Measurements from ENCODE around the gene ZNF557.
"Not testable (repeated sequence)": the region's sequence is repeated elsewhere in the genome, so short reads cannot be mapped to it uniquely, and the experiment has no call there.

Gene ZNF557

DNA sequence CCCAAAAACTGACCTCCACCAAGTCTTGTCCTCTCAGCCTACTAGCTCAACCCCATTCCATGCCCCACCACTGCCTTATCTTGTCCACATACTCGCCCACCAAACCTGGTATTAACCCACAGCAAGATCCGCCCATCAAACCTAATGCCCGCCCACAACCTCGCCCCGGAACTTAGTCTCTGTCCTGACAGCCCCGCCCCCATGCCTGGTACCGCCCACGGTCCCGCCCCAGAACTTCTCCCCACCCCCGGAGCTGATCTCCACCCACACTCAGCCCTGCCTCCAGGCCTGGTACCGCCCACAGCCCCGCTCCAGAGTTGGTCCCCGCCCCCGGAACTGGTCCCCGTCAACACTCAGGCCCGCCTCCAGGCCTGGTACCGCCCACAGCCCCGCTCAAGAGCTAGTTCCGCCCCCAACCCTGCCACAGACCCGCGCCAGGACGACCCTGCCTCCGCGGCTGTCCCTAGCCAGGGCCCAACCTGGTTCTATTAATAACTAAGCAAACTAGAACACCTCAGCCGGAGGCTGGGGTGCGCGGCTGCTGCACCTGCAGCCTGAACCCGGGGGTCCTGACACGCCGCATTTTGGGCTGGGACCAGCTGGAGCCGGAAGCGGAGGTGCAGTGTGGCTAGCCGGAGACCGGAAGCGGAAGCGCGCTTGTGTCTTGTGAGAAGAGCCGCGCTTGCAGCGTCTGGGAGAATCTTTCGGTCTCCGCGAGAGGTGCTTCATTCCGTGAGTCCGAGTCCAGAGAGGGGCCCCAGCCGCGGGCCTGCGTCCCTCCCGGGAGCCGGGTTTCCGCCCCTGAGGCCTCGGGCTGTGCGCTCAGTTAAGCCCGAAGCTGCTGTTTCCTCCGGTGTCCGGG lies at the start of gene ZNF557:
Gene ZNF557, plus strand, starts transcription at position 662 of the 862 bp plus-strand sequence. CDS start 5,372 bp downstream, outside the sequence.
- DNase-seq (ENCODE audit: low spot score), result peak; percentile 98

DNA sequence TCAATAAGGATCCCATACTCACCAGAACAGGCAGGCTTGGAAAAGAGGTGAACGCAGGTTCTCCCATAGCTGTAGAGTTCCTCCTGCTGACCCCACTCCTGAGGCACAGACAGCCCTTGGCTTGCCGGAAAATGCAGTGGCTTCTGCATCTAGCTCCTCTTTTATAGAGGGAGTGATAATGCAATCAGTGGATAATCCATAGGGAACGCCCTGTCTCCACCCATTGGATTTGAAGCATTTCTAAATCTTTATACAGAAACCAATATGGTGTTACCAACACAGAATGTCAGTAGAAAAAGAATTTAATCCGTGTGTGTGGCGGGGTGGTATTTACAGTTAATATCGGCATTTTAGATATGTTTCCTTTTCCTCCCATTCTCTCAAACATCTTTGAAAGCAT lies 48.2 kb upstream of the ZNF557 start, which contains the start of gene MBD3L2B:
Gene MBD3L2B, minus strand, starts transcription at position 101 of the 400 bp plus-strand sequence. Its CDS starts 34 bp downstream, at position 67.
- not testable (repeated sequence) for DNase-seq (ENCODE audit: low spot score)

DNA sequence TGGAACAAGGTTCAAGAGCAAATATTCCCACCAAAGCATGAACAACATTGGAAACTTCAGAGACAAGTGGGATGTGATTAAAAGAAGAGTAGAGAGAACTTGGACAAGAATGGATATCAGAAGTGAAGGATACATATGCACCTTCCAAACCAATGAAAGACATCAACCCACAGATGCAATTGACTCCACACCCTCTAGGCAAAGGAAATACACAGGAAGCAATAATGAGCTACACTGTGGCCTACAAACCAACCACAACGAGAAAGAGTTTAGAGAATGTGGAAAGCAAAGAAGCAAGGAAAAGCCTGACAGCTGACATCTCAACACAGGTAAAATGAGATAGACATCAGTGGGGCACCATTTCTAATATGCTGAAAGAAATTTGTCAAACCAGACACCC lies 40.7 kb upstream of the ZNF557 start:
- not testable (repeated sequence) for DNase-seq (ENCODE audit: low spot score)

DNA sequence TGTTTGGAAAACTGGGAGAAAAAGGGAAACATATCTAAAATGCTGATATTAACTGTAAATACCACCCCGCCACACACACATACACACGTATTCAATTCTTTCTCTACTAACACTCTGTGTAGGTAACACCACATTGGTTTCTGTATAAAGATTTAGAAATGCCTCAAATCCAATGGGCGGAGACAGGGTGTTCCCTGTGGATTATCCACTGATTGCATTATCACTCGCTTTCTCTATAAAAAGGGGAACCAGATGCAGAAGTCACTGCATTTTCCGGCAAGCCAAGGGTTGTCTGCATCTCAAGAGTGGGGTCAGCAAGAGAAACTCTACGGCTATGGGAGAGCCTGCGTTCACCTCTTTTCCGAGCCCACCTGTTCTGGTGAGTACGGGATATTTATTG lies 39.2 kb upstream of the ZNF557 start, which contains the start of gene MBD3L5:
Gene MBD3L5, plus strand, starts transcription at position 301 of the 400 bp plus-strand sequence. Its CDS starts 34 bp downstream, at position 335.
- DNase-seq (ENCODE audit: low spot score), result not testable (repeated sequence)

DNA sequence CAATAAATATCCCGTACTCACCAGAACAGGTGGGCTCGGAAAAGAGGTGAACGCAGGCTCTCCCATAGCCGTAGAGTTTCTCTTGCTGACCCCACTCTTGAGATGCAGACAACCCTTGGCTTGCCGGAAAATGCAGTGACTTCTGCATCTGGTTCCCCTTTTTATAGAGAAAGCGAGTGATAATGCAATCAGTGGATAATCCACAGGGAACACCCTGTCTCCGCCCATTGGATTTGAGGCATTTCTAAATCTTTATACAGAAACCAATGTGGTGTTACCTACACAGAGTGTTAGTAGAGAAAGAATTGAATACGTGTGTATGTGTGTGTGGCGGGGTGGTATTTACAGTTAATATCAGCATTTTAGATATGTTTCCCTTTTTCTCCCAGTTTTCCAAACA lies 29.4 kb upstream of the ZNF557 start, which contains the start of gene MBD3L4:
Gene MBD3L4, minus strand, starts transcription at position 101 of the 400 bp plus-strand sequence. Its CDS starts 35 bp downstream, at position 66.
- DNase-seq (ENCODE audit: low spot score), result not testable (repeated sequence)

DNA sequence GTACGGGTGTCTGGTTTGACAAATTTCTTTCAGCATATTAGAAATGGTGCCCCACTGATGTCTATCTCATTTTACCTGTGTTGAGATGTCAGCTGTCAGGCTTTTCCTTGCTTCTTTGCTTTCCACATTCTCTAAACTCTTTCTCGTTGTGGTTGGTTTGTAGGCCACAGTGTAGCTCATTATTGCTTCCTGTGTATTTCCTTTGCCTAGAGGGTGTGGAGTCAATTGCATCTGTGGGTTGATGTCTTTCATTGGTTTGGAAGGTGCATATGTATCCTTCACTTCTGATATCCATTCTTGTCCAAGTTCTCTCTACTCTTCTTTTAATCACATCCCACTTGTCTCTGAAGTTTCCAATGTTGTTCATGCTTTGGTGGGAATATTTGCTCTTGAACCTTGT lies 27.9 kb upstream of the ZNF557 start:
- not testable (repeated sequence) for DNase-seq (ENCODE audit: low spot score)

DNA sequence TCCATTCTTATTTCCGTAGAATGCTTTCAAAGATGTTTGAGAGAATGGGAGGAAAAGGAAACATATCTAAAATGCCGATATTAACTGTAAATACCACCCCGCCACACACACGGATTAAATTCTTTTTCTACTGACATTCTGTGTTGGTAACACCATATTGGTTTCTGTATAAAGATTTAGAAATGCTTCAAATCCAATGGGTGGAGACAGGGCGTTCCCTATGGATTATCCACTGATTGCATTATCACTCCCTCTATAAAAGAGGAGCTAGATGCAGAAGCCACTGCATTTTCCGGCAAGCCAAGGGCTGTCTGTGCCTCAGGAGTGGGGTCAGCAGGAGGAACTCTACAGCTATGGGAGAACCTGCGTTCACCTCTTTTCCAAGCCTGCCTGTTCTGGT lies 20.5 kb upstream of the ZNF557 start, which contains the start of gene MBD3L2:
Gene MBD3L2, plus strand, starts transcription at position 301 of the 400 bp plus-strand sequence. Its CDS starts 53 bp downstream, at position 354.
- not testable (repeated sequence) for DNase-seq (ENCODE audit: low spot score)

DNA sequence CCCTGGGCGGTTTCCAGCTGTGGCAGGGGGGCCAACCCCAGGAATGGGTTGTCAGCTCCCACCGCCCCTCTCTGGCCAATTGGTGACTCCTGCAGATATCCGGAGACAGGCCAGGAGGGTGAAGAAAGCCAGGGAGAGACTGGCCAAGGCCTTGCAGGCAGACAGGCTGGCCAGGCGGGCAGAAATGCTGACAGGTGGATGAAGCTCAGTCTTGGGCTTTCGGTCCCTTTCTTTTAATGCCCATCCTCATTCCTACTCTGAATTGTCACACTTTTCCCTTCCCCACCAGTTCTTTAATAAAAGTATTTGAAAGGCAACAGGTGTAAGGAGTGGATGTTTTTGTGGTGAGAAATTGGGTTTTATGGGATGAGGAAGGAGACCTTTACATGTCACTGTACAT lies 18.1 kb upstream of the ZNF557 start:
- not testable (repeated sequence) for DNase-seq (ENCODE audit: low spot score)

DNA sequence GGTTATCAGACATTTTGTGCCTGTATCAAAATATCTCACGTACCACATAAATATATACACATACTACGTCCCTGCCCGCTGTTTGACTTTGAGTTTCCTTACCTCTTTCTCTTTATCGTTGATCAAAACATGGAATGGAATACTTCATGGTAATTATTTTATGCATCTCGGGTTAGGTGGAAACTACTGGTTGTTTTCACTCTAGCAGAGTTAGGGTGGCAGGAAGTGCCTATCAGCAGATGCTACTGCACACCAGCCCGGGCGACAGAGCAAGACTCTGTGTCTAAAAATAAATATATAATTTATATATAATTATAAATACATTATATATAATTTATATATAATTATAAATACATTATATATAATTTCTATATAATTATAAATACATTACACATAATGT lies 16.6 kb upstream of the ZNF557 start:
- DNase-seq (ENCODE audit: low spot score), result not testable (repeated sequence)

DNA sequence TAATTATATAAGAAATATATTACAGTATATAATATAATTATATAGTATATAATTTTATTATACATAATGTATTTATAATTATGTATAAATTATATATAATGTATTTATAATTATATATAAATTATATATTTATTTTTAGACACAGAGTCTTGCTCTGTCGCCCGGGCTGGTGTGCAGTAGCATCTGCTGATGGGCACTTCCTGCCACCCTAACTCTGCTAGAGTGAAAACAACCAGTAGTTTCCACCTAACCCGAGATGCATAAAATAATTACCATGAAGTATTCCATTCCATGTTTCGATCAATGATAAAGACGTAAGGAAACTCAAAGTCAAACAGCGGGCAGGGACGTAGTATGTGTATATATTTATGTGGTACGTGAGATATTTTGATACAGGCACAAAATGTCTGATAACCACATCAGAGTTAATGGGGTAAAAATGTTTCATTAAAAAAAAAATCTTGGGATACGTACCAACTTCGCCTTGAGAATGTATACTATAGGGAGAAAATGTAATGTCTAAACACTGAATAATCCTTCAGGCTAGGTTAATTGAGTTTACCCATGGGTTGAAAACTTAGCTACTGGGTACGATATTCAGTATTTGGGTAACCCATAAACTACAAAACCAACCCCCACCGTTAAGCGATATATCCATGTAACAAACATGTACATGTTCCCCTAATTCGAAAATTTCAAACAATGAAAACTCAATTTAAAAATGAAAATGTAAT lies 14.7 kb upstream of the ZNF557 start:
- not testable (repeated sequence) for DNase-seq (ENCODE audit: low spot score)

DNA sequence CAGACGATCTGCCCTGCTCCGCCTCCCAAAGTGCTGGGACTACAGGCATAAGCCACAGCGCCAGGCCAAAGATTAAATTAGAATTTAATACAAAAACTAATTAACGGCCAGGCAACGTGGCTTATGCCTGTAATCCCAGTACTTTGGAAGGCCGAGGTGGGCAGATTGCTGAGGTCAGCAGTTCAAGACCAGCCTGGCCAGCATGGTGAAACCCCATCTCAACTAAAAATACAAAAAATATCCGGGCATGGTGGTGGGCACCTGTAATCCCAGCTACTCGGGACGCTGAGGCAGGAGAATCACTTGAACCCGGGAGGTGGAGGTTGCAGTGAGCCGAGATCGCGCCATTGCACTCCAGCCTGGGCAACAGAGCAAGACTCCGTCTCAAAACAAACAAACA lies 13.8 kb upstream of the ZNF557 start:
- not testable (repeated sequence) for DNase-seq (ENCODE audit: low spot score)

DNA sequence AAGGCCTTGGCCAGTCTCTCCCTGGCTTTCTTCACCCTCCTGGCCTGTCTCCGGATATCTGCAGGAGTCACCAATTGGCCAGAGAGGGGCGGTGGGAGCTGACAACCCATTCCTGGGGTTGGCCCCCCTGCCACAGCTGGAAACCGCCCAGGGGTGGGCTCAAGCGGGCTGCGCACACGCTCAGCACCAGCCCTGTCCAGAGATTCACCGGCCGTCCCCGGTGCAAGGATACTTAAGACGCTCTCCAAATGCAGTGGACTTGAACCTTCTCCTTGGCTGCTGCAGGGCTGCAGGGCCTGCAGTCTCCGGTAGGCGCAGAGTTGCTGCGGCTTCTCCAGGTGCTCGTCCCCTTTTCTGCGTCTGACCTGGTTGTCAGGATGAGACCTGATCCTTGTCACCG lies 13.1 kb upstream of the ZNF557 start:
- DNase-seq (ENCODE audit: low spot score), result not testable (repeated sequence)

DNA sequence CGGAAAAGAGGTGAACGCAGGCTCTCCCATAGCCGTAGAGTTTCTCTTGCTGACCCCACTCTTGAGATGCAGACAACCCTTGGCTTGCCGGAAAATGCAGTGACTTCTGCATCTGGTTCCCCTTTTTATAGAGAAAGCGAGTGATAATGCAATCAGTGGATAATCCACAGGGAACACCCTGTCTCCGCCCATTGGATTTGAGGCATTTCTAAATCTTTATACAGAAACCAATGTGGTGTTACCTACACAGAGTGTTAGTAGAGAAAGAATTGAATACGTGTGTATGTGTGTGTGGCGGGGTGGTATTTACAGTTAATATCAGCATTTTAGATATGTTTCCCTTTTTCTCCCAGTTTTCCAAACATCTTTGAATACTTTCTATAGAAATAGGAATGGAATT lies 10.9 kb upstream of the ZNF557 start, which contains the start of gene MBD3L3:
Gene MBD3L3, minus strand, starts transcription at position 101 of the 400 bp plus-strand sequence. Its CDS starts 71 bp downstream, at position 30.
- not testable (repeated sequence) for DNase-seq (ENCODE audit: low spot score)

DNA sequence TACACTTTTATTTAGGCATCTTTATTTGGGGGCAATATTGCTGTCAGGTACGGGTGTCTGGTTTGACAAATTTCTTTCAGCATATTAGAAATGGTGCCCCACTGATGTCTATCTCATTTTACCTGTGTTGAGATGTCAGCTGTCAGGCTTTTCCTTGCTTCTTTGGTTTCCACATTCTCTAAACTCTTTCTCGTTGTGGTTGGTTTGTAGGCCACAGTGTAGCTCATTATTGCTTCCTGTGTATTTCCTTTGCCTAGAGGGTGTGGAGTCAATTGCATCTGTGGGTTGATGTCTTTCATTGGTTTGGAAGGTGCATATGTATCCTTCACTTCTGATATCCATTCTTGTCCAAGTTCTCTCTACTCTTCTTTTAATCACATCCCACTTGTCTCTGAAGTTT lies 9.5 kb upstream of the ZNF557 start:
- DNase-seq (ENCODE audit: low spot score), result not testable (repeated sequence)

DNA sequence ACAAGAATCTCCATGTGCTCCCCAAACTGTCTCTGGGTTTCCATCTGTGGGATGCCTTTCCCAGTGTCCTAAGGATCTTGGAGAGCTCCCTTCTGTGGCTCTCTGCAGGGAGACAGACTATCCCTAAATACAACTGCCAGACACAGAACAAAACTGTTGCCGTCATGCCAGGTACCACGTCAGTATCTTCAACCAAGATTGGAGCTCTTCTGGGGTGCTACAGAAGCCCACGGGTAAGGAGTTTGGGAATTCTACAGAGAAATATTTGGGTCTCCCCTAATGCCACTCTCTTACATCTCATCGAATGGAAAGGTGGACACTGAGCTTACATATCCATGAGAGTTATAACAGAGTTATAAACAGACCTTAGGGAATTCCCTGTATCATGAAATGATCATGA lies 6.2 kb upstream of the ZNF557 start:
- no peak for DNase-seq (ENCODE audit: low spot score)

DNA sequence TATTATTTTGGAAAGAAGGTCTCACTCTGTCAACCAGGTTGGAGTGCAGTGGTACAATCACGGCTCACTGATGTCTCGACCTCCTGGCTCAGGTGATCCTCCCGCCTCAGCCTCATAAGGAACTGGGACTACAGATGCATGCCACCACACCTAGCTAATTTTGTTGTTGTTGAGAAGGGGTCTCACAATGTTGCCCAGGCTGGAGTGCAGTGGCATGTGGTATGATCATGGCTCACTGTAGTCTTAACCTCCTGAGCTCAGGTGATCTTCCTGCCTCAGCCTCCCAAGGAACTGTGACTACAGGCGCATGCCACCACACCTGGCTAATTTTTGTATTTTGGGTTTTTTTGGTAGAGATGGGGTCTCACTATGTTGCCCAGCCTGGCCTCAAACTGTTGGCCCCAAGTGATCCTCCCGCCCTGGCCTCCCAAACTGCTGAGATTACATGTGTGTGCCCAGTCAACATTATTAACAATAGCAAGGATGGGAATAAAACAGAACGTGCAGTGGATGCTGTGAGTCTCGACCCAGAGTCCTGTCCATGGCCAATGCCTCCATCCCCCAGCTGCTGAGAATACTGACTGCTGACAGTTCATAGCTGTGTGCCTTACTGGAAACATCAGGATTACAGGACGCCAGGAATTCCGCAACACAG lies 5.6 kb upstream of the ZNF557 start:
- no peak for DNase-seq (ENCODE audit: low spot score)

DNA sequence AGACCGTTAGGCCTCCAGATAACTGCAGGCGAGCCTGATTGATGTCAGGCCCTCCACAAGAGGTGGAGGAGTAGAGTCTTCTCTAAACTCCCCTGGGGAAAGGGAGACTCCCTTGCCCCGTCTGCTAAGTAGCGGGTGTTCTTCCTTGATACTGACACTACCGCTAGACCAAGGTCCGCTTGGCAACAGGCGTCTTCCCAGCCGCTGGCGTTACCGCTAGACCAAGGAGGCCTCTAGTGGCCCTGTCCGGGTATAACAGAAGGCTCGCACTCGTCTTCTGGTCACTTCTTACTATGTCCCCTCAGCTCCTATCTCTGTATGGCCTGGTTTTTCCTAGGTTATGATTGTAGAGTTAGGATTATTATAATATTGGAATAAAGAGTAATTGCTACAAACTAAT lies 2.4 kb upstream of the ZNF557 start:
- DNase-seq (ENCODE audit: low spot score), result not testable (repeated sequence)

DNA sequence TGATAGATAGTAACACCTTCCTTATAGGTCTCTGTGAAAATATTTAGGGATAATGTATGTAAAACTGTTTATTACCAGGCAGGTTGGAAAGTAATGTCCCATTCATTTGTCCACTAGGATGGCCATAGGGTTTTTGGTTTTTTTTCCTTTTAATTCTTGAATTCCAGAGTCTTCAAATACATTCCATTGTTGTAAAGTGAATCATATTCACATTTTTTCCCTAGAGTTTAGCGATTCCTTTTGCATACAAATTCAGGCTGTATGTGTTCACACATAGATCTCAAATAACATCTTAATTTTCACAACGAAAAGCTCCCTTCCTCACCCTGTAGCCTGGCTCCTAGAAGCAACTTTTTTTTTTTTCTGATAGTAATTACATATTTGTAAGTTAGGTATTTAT lies 1.8 kb upstream of the ZNF557 start:
- DNase-seq (ENCODE audit: low spot score), result no peak

DNA sequence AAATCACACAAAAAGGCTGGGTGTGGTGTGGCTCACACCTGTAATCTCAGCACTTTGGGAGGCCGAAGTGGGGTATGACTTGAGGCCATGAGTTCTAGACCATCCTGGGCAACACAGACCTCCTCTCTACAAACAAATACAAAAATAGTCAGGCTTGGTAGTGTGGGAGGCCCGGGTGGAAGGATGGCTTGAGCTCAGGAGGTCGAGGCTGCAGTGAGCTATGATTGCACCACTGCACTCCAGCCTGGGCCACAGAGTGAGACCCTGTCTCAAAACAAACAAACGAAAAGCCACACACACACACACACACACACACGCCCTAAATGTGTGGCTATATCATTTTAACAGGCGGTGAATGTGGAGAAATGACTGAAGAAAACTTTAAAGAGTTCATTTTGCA lies 904 bp upstream of the ZNF557 start:
- DNase-seq (ENCODE audit: low spot score), result no peak

DNA sequence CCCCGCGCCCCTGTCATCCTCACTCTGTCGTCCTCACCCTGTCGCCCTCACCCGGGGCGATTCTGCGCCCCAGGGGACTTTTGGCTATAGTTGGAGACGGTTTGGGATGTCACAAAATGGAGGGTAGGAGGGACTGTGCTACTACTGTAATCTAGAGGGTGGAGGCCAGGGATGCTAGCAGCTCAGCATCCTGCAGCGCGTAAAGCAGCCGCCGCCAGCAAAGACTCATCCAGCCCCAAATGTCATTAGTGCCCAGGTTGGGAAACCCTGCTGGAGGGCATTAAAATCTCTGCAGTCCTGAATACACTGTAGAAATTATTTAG lies 362 bp downstream of the ZNF557 start:
- DNase-seq (ENCODE audit: low spot score), result no peak

DNA sequence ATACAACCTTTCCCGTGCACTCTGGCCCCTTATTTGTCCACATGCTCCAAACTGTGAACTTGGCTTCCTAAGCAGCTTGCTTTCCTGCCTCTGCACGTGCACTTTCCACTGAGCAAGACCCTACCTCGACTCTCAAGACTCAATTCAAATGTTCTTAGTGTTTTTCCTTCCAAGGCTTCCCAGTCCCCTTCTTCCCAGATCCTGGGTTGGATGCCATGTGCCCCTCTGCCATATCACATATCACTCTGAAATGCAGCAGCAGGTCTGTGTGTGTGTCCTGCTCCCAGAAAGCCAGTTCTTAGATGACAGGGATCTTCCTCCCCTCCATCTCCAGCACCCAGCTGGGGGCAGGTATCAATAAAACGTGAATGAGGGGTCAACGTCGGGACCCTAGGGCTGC lies 3.0 kb downstream of the ZNF557 start:
- DNase-seq (ENCODE audit: low spot score), result no peak

DNA sequence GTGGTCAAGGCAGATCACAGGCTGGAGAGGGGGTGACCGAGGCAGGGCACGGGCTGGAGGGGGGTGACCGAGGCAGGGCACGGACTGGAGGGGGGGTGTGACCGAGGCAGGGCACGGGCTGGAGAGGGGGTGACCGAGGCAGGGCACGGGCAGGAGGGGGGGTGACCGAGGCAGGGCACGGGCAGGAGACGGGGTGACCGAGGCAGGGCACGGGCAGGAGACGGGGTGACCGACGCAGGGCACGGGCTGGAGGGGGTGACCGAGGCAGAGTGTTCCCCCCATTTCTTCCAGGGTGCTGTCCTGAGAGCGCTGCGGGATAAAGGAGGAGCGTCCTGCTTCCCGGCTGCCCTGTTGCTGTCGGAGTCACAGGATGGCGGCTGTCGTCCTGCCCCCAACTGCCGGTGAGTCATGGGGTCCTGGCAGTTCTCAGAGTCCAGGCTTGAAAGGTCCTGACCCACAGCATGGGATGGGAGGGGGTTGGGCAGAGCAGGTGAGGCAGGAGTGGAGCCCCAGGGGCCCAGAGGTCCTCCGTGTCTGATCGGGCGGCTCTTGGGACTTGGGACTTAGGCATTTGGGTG lies 5.3 kb downstream of the ZNF557 start:
- DNase-seq (ENCODE audit: low spot score), result no peak
